ENCODE results near the gene GRHPR.
"Not testable (repeated sequence)": the region's sequence is repeated elsewhere in the genome, so short reads cannot be mapped to it uniquely, and the experiment has no call there.

Gene GRHPR

GRCh38 chr9:37421914-37422288 is 595 bp upstream of the GRHPR start:
- DNase-seq (ENCODE audit: low read depth): no peak

- DNase-seq (ENCODE audit: low read depth): no peak
These were observed 1.0 kb downstream of the GRHPR start for GRCh38 chr9:37423508-37423907.

- DNase-seq (ENCODE audit: low read depth): peak; percentile 4
These were observed 1.7 kb downstream of the GRHPR start for GRCh38 chr9:37424204-37424685.

GRCh38 chr9:37424686-37425297 is 2.3 kb downstream of the GRHPR start:
- DNase-seq (ENCODE audit: low read depth): no peak

- DNase-seq (ENCODE audit: low read depth): no peak
These were observed 2.8 kb downstream of the GRHPR start for GRCh38 chr9:37425298-37425752.

- DNase-seq (ENCODE audit: low read depth): not testable (repeated sequence)
These were observed 3.9 kb downstream of the GRHPR start for GRCh38 chr9:37426431-37426830.

GRCh38 chr9:37426846-37427245 is 4.3 kb downstream of the GRHPR start:
- no peak for DNase-seq (ENCODE audit: low read depth)

GRCh38 chr9:37428345-37428744 is 5.8 kb downstream of the GRHPR start:
- no peak for DNase-seq (ENCODE audit: low read depth)

- no peak for DNase-seq (ENCODE audit: low read depth)
These were observed 7.2 kb downstream of the GRHPR start for GRCh38 chr9:37429441-37430285.

GRCh38 chr9:37430841-37431597 is 8.5 kb downstream of the GRHPR start:
- no peak for DNase-seq (ENCODE audit: low read depth)

GRCh38 chr9:37432020-37432419 is 9.5 kb downstream of the GRHPR start:
- DNase-seq (ENCODE audit: low read depth): no peak

- DNase-seq (ENCODE audit: low read depth): no peak
These were observed 11.4 kb downstream of the GRHPR start for GRCh38 chr9:37433867-37434371.

GRCh38 chr9:37436540-37436939 is 14.0 kb downstream of the GRHPR start:
- DNase-seq (ENCODE audit: low read depth): no peak

- no peak for DNase-seq (ENCODE audit: low read depth)
These were observed 14.5 kb downstream of the GRHPR start for GRCh38 chr9:37437010-37437409.

- no peak for DNase-seq (ENCODE audit: low read depth)
These were observed 15.1 kb downstream of the GRHPR start for GRCh38 chr9:37437621-37438020.

- no peak for DNase-seq (ENCODE audit: low read depth)
These were observed 15.9 kb downstream of the GRHPR start for GRCh38 chr9:37438359-37438758.

- no peak for DNase-seq (ENCODE audit: low read depth)
These were observed 19.4 kb downstream of the GRHPR start for GRCh38 chr9:37441776-37442370.

GRCh38 chr9:37442556-37442955 is 20.1 kb downstream of the GRHPR start:
- DNase-seq (ENCODE audit: low read depth): no peak

GRCh38 chr9:37443566-37443965 is 21.1 kb downstream of the GRHPR start:
- DNase-seq (ENCODE audit: low read depth): no peak

GRCh38 chr9:37444890-37445289 is 22.4 kb downstream of the GRHPR start:
- DNase-seq (ENCODE audit: low read depth): no peak

GRCh38 chr9:37445832-37446231 is 23.3 kb downstream of the GRHPR start:
- no peak for DNase-seq (ENCODE audit: low read depth)

GRCh38 chr9:37446401-37446800 is 23.9 kb downstream of the GRHPR start:
- DNase-seq (ENCODE audit: low read depth): no peak
